Nucleus accumbens (tissue), 56 donors: ENCODE measurements around the gene UGT2A2.

Source experiments
- DNase-seq, 56 donors: peaks; one replicate each; lab custom pipeline; 2025; lab: John Stamatoyannopoulos, UW

Gene UGT2A2

GRCh38 chr4:69577245-69577644, 62.2 kb downstream of the UGT2A2 start:
- DNase-seq, result no peak

GRCh38 chr4:69576251-69576877, 63.1 kb downstream of the UGT2A2 start:
- no peak for DNase-seq

GRCh38 chr4:69568787-69569186, 70.7 kb downstream of the UGT2A2 start:
- DNase-seq, result no peak

- DNase-seq, result no peak
Observed at GRCh38 chr4:69563424-69563823, 76.0 kb downstream of the UGT2A2 start.

GRCh38 chr4:69549651-69550050, 89.8 kb downstream of the UGT2A2 start:
- no peak for DNase-seq

- no peak for DNase-seq
Observed at GRCh38 chr4:69546134-69546765, 93.2 kb downstream of the UGT2A2 start.
